GM23248 (cell line): Measurements from ENCODE around the gene SLC5A10.

Experiments used
- EZH2 ChIP-seq: fragments of 200-600 bp; sonication (generic); IDR thresholded peaks from 2 replicates; pipeline ENCODE4 v1.6.1; 2018; ENCODE audit warnings: antibody characterized with exemption, mild to moderate bottlenecking; ENCODE audit not compliant: insufficient read depth, poor library complexity, severe bottlenecking
- EZH2phosphoT487 ChIP-seq: fragments of 200-600 bp; sonication (generic); IDR thresholded peaks from 2 replicates; pipeline ENCODE4 v1.6.1; 2018; ENCODE audit warnings: antibody characterized with exemption, moderate library complexity, mild to moderate bottlenecking, low read depth; ENCODE audit not compliant: insufficient read depth

DNA sequence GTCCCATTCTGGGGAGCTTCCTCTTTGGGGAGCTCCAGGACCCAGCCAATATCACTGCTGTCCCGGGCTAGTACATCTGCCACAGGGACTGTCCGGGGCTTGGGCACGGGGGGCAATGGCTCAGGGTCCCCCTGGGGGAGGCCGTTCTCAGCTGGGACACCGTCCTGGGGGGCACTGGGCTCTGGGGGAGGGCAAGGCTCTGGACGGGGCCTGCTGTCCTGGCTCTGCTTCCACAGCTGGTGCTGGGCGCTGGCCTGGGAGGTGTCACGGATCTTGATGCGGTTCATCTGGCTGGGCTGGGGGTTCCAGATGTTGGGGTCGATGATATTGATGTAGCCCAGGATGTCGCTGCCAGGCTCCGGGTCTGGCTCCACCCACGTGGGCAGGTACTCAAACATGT lies 26.1 kb downstream of the SLC5A10 start:
- TF ChIP-seq EZH2 (no peak), EZH2phosphoT487 (no peak)
